ENCODE data around the gene ABHD17B.

Gene ABHD17B

DNA sequence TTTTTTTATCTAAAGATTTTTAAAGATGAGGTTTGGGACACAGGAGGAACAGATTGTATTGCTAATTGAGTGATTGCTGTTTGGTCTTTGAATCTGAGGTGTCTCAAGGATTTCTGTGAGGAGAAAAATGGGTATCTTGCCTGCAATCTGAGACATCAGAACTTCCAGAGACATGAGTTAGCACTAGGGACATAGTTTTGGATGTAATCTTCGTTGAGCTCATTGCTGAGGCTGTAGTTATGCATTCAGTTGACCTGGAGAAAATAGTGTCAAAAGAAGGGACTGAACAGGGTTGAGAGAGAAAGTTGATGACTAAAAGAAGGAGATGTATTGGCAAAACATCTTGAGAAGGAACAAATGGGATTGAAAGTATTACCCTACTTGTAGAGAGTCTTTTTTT, 25.1 kb upstream of the ABHD17B start:
- WGBS (ENCODE audit: extremely low coverage, insufficient coverage, insufficient read length): no CpG with 5 or more reads among the region's 1 CpG
- no peak overlapping the region for H2AK5ac ChIP-seq (ENCODE audit: low read length)
- no peak overlapping the region for H4K12ac ChIP-seq (ENCODE audit: low read depth, low read length)

DNA sequence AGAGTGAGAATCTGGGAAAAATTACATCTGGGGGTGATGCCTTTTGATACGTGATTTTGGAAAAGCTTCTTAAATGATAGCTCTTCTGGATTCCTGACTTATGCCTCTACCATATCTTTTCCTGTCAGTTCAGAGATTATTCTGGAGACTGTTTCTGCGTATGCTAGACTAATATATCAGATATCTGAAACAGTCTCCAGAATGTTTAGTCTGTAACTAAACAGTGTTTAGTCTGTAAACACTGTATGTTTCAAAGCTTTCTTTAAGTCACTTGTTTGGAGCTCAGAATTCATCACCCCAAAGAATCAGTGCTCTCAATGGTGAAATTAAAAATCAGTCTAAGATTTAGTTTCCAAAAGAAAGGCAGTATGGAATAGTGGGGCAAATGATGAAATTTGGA, 20.2 kb upstream of the ABHD17B start:
- no peak for DNase-seq
- Histone ChIP-seq H3K18ac (ENCODE audit: low read length) (no peak overlapping the region), H3K4me3 (ENCODE audit: low read depth, low read length) (no peak overlapping the region), H4K8ac (ENCODE audit: low read depth, low read length) (no peak overlapping the region), H3K14ac (ENCODE audit: low read length) (no peak overlapping the region), H3K4ac (ENCODE audit: low read depth, low read length) (no peak overlapping the region), H3K79me1 (ENCODE audit: low read length) (no peaks in the 10 kb centered on the region), H3K23ac (ENCODE audit: low read length) (no peak overlapping the region), H2AK5ac (ENCODE audit: low read length) (no peak overlapping the region), H4K91ac (ENCODE audit: low read depth, low read length) (no peak overlapping the region), H3K4me1 (ENCODE audit: control insufficient read depth in 1 of 2, insufficient read depth in 2 of 2, low read length in 2 of 2) (peaks cover 0 to 1% of the 10 kb centered on the region in 2 experiments), H4K12ac (ENCODE audit: low read depth, low read length) (no peak overlapping the region), H3K9me3 (ENCODE audit: insufficient read depth, low read depth, low read length) (no peaks in the 10 kb centered on the region), H3K27me3 (ENCODE audit: insufficient read depth, low read length) (no peaks in the 10 kb centered on the region), H3K9ac (ENCODE audit: low read length) (no peak overlapping the region), H2BK12ac (ENCODE audit: low read length) (no peak overlapping the region), H2BK120ac (ENCODE audit: insufficient read depth, low read length, poor library complexity) (no peak overlapping the region), H3K36me3 (ENCODE audit: control insufficient read depth in 1 of 2, insufficient read depth in 2 of 2, low read length in 2 of 2) (peaks cover 0 to 2% of the 10 kb centered on the region in 2 experiments), H3K27ac (ENCODE audit: low read depth, low read length) (no peak overlapping the region), H2AFZ (ENCODE audit: insufficient read depth, low read length, poor library complexity) (no peak overlapping the region), H3K79me2 (ENCODE audit: control insufficient read depth, insufficient read depth, low read length, poor library complexity) (no peaks in the 10 kb centered on the region), H3K4me2 (ENCODE audit: low read length) (no peak overlapping the region), H2BK5ac (ENCODE audit: low read depth, low read length, poor library complexity) (no peak overlapping the region)
- no CpG with 5 or more reads among the region's 2 CpGs for WGBS (ENCODE audit: extremely low coverage, insufficient coverage, insufficient read length)

More for the DNA sequence above, 25.1 kb upstream of the ABHD17B start:
- Histone ChIP-seq H2BK5ac (ENCODE audit: low read depth, low read length, poor library complexity) (no peak overlapping the region), H3K23ac (ENCODE audit: low read length) (no peak overlapping the region), H3K27me3 (ENCODE audit: insufficient read depth, low read length) (no peaks in the 10 kb centered on the region), H3K18ac (ENCODE audit: low read length) (no peak overlapping the region), H2AFZ (ENCODE audit: insufficient read depth, low read length, poor library complexity) (no peak overlapping the region), H3K9ac (ENCODE audit: low read length) (no peak overlapping the region), H4K8ac (ENCODE audit: low read depth, low read length) (no peak overlapping the region), H2BK120ac (ENCODE audit: insufficient read depth, low read length, poor library complexity) (no peak overlapping the region), H3K79me2 (ENCODE audit: control insufficient read depth, insufficient read depth, low read length, poor library complexity) (no peaks in the 10 kb centered on the region), H3K4ac (ENCODE audit: low read depth, low read length) (no peak overlapping the region), H3K14ac (ENCODE audit: low read length) (no peak overlapping the region), H3K4me1 (ENCODE audit: control insufficient read depth in 1 of 2, insufficient read depth in 2 of 2, low read length in 2 of 2) (no peaks in the 10 kb centered on the region), H3K9me3 (ENCODE audit: insufficient read depth, low read depth, low read length) (no peaks in the 10 kb centered on the region), H2BK12ac (ENCODE audit: low read length) (no peak overlapping the region), H4K91ac (ENCODE audit: low read depth, low read length) (no peak overlapping the region), H3K4me2 (ENCODE audit: low read length) (no peak overlapping the region), H3K4me3 (ENCODE audit: low read depth, low read length) (no peak overlapping the region), H3K27ac (ENCODE audit: low read depth, low read length) (no peak overlapping the region), H3K79me1 (ENCODE audit: low read length) (no peaks in the 10 kb centered on the region), H3K36me3 (ENCODE audit: control insufficient read depth in 1 of 2, insufficient read depth in 2 of 2, low read length in 2 of 2) (peaks cover 0 to 2% of the 10 kb centered on the region in 2 experiments)
- DNase-seq: peak; percentile 48 to 83

DNA sequence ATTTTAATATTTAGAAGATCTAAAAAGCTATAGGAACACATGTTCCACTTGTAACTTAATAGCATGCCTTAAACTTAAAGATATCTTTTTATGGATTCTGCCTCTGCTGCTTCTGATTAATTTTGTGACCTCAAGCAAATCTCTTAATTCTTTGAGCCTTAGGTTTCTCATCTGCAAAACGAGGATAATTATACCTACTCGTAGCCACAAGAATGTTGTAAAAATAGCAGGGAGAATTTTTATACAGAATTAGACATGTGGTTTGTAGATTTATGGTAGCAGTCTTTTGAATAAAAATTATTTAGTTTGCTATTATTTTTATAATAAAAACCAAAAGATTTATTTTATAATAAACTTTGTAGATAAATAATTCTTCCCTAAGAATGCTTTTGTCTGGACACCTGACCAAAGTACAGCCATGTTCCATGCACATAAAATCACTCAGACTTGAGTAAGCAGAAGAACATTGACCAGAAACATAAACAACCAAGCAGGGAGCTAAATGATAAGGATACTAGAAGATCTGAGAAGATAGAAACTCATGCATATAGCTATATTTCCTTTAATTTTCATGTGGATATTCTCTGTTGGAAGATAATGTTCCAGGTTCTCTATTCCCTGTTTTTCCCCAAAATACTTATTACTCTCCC, 18.9 kb upstream of the ABHD17B start:
- no peak overlapping the region for H3K23ac ChIP-seq (ENCODE audit: low read length)
- DNase-seq: no peak
- H2AFZ ChIP-seq (ENCODE audit: insufficient read depth, low read length, poor library complexity): no peak overlapping the region
- H3K18ac ChIP-seq (ENCODE audit: low read length): no peak overlapping the region
- no peak overlapping the region for H4K91ac ChIP-seq (ENCODE audit: low read depth, low read length)
- no peak overlapping the region for H2BK12ac ChIP-seq (ENCODE audit: low read length)
- H4K12ac ChIP-seq (ENCODE audit: low read depth, low read length): no peak overlapping the region
- H3K36me3 ChIP-seq (ENCODE audit: control insufficient read depth in 1 of 2, insufficient read depth in 2 of 2, low read length in 2 of 2): no peaks in the 10 kb centered on the region
- no peak overlapping the region for H3K4ac ChIP-seq (ENCODE audit: low read depth, low read length)
- no peak overlapping the region for H2BK120ac ChIP-seq (ENCODE audit: insufficient read depth, low read length, poor library complexity)
- H3K27ac ChIP-seq (ENCODE audit: low read depth, low read length): no peak overlapping the region
- H4K8ac ChIP-seq (ENCODE audit: low read depth, low read length): no peak overlapping the region
- H3K14ac ChIP-seq (ENCODE audit: low read length): no peak overlapping the region
- H3K79me2 ChIP-seq (ENCODE audit: control insufficient read depth, insufficient read depth, low read length, poor library complexity): no peaks in the 10 kb centered on the region
- no CpG with 5 or more reads among the region's 2 CpGs for WGBS (ENCODE audit: extremely low coverage, insufficient coverage, insufficient read length)
- H2BK5ac ChIP-seq (ENCODE audit: low read depth, low read length, poor library complexity): no peak overlapping the region
- no peak overlapping the region for H3K4me2 ChIP-seq (ENCODE audit: low read length)
- no peaks in the 10 kb centered on the region for H3K9me3 ChIP-seq (ENCODE audit: insufficient read depth, low read depth, low read length)
- no peaks in the 10 kb centered on the region for H3K27me3 ChIP-seq (ENCODE audit: insufficient read depth, low read length)
- no peak overlapping the region for H2AK5ac ChIP-seq (ENCODE audit: low read length)
- no peak overlapping the region for H3K9ac ChIP-seq (ENCODE audit: low read length)
- no peak overlapping the region for H3K4me3 ChIP-seq (ENCODE audit: low read depth, low read length)
- H3K79me1 ChIP-seq (ENCODE audit: low read length): no peaks in the 10 kb centered on the region
- peaks cover 0 to 1% of the 10 kb centered on the region in 2 experiments for H3K4me1 ChIP-seq (ENCODE audit: control insufficient read depth in 1 of 2, insufficient read depth in 2 of 2, low read length in 2 of 2)

DNA sequence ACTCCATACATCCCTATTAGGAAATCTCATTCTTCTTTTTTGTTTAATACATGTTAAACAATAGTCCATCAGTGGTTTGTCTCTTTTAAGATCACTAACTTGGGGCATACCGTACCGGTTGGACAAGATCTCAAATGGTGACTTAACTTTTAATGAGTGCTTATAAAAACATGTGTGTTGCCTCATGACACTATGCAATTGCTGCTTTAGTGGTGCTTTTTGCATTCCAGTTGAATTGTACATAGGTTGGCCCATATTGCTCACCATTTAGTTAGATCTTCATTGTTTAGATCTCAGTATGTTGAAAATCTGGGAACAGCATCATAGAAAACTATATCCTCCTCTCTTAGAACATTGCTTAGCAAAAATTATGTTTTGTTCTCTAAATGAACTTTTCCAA, 18.2 kb upstream of the ABHD17B start:
- no peak overlapping the region for H3K4me2 ChIP-seq (ENCODE audit: low read length)
- no peak overlapping the region for H2BK120ac ChIP-seq (ENCODE audit: insufficient read depth, low read length, poor library complexity)
- H3K79me2 ChIP-seq (ENCODE audit: control insufficient read depth, insufficient read depth, low read length, poor library complexity): no peaks in the 10 kb centered on the region
- no peak overlapping the region for H3K18ac ChIP-seq (ENCODE audit: low read length)
- H3K79me1 ChIP-seq (ENCODE audit: low read length): no peaks in the 10 kb centered on the region
- no peak overlapping the region for H2BK5ac ChIP-seq (ENCODE audit: low read depth, low read length, poor library complexity)
- H2BK12ac ChIP-seq (ENCODE audit: low read length): no peak overlapping the region
- H3K4ac ChIP-seq (ENCODE audit: low read depth, low read length): no peak overlapping the region
- peak; percentile 73 to 91 for DNase-seq
- H2AK5ac ChIP-seq (ENCODE audit: low read length): no peak overlapping the region
- peaks cover 0 to 1% of the 10 kb centered on the region in 2 experiments for H3K4me1 ChIP-seq (ENCODE audit: control insufficient read depth in 1 of 2, insufficient read depth in 2 of 2, low read length in 2 of 2)
- no CpG with 5 or more reads among the region's 2 CpGs for WGBS (ENCODE audit: extremely low coverage, insufficient coverage, insufficient read length)
- no peak overlapping the region for H3K14ac ChIP-seq (ENCODE audit: low read length)
- H4K12ac ChIP-seq (ENCODE audit: low read depth, low read length): no peak overlapping the region
- H3K27ac ChIP-seq (ENCODE audit: low read depth, low read length): no peak overlapping the region
- no peak overlapping the region for H3K23ac ChIP-seq (ENCODE audit: low read length)
- no peak overlapping the region for H4K91ac ChIP-seq (ENCODE audit: low read depth, low read length)
- H3K27me3 ChIP-seq (ENCODE audit: insufficient read depth, low read length): no peaks in the 10 kb centered on the region
- no peak overlapping the region for H3K4me3 ChIP-seq (ENCODE audit: low read depth, low read length)
- no peaks in the 10 kb centered on the region for H3K36me3 ChIP-seq (ENCODE audit: control insufficient read depth in 1 of 2, insufficient read depth in 2 of 2, low read length in 2 of 2)
- H4K8ac ChIP-seq (ENCODE audit: low read depth, low read length): no peak overlapping the region
- H3K9me3 ChIP-seq (ENCODE audit: insufficient read depth, low read depth, low read length): no peaks in the 10 kb centered on the region
- H2AFZ ChIP-seq (ENCODE audit: insufficient read depth, low read length, poor library complexity): no peak overlapping the region
- H3K9ac ChIP-seq (ENCODE audit: low read length): no peak overlapping the region

Data from trophoblast cell (in vitro differentiated cells and primary cell).